Measurements from ENCODE around the gene ATG2B.

The ATG2B gene

DNA sequence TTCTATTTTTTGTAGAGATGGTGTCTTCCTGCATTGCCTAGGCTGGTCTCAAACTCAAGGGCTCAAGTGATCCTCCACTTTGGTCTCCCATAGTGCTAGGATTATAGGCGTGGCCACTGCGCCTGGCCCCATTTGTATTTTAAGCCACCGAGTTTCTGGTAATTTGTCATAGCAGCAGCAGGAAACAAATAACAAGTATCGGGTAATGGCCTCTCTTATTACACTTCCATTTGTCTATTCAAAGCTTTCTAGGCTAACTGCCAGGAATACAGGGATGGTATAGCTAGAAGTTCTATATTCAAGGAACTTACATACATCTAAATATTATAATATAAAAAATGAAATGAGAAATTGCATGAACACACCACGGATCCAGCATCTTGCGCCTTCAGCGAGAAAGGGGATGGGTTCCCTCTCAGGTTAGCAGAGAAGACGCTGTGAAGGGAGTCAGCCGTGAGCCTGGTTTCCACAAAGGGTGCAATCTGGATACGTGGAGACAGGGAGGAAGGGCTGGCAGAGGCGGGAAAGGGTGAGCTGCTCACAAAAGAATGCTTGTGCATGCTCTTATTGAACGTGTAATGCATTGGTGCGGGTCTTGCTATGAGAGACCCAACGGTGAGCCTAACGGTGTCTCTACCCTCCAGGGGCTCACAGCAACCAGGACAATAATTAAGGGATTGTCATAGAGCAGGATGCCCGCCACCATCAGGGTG is 97.6 kb downstream of the ATG2B start:
- Histone ChIP-seq H3K4me3 (ENCODE audit: low read depth, low read length) (no peak overlapping the region), H3K9me3 (ENCODE audit: severe bottlenecking) (no peaks in the 10 kb centered on the region), H3K27ac (no peak overlapping the region), H3K36me3 (no peaks in the 10 kb centered on the region), H3K27me3 (ENCODE audit: insufficient read depth, low read depth, severe bottlenecking) (no peaks in the 10 kb centered on the region)
- TF ChIP-seq, protein P1, sequence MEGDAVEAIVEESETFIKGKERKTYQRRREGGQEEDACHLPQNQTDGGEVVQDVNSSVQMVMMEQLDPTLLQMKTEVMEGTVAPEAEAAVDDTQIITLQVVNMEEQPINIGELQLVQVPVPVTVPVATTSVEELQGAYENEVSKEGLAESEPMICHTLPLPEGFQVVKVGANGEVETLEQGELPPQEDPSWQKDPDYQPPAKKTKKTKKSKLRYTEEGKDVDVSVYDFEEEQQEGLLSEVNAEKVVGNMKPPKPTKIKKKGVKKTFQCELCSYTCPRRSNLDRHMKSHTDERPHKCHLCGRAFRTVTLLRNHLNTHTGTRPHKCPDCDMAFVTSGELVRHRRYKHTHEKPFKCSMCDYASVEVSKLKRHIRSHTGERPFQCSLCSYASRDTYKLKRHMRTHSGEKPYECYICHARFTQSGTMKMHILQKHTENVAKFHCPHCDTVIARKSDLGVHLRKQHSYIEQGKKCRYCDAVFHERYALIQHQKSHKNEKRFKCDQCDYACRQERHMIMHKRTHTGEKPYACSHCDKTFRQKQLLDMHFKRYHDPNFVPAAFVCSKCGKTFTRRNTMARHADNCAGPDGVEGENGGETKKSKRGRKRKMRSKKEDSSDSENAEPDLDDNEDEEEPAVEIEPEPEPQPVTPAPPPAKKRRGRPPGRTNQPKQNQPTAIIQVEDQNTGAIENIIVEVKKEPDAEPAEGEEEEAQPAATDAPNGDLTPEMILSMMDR (IDR thresholded peaks at IDR 0.05; ENCODE audit: low read depth, low read length), result no peak
- DNase-seq, result no peak

GRCh38 chr14:96264853-96265252 is 98.3 kb downstream of the ATG2B start:
- Histone ChIP-seq H3K27ac (no peak overlapping the region), H3K36me3 (no peaks in the 10 kb centered on the region), H3K27me3 (ENCODE audit: insufficient read depth, low read depth, severe bottlenecking) (no peaks in the 10 kb centered on the region), H3K9me3 (ENCODE audit: severe bottlenecking) (no peaks in the 10 kb centered on the region), H3K4me3 (ENCODE audit: low read depth, low read length) (no peak overlapping the region)
- TF ChIP-seq, protein P1 (IDR thresholded peaks at IDR 0.05; ENCODE audit: low read depth, low read length), result peak; percentile 79
- DNase-seq, result peak; percentile 42

GRCh38 chr14:96264200-96264553 is 99.0 kb downstream of the ATG2B start:
- Histone ChIP-seq H3K27ac (no peak overlapping the region), H3K9me3 (ENCODE audit: severe bottlenecking) (no peaks in the 10 kb centered on the region), H3K27me3 (ENCODE audit: insufficient read depth, low read depth, severe bottlenecking) (no peaks in the 10 kb centered on the region), H3K36me3 (no peaks in the 10 kb centered on the region), H3K4me3 (ENCODE audit: low read depth, low read length) (no peak overlapping the region)
- TF ChIP-seq, protein P1 (IDR thresholded peaks at IDR 0.05; ENCODE audit: low read depth, low read length), result no peak
- no peak for DNase-seq

GRCh38 chr14:96263347-96264199 is 99.6 kb downstream of the ATG2B start:
- peak; percentile 25 for DNase-seq
- Histone ChIP-seq H3K4me3 (ENCODE audit: low read depth, low read length) (no peak overlapping the region), H3K36me3 (no peaks in the 10 kb centered on the region), H3K27me3 (ENCODE audit: insufficient read depth, low read depth, severe bottlenecking) (no peaks in the 10 kb centered on the region), H3K9me3 (ENCODE audit: severe bottlenecking) (no peaks in the 10 kb centered on the region), H3K27ac (no peak overlapping the region)
- TF ChIP-seq, protein P1 (IDR thresholded peaks at IDR 0.05; ENCODE audit: low read depth, low read length), result no peak

GRCh38 chr14:96261772-96262655 is 101.1 kb downstream of the ATG2B start:
- H3K27ac ChIP-seq, result no peak overlapping the region
- TF ChIP-seq, protein P1 (IDR thresholded peaks at IDR 0.05; ENCODE audit: low read depth, low read length), result 0 out of 2 replicates have a peak, but pooled peaks have one; percentile 33
- H3K27me3 ChIP-seq (ENCODE audit: insufficient read depth, low read depth, severe bottlenecking), result no peaks in the 10 kb centered on the region
- H3K9me3 ChIP-seq (ENCODE audit: severe bottlenecking), result no peaks in the 10 kb centered on the region
- H3K36me3 ChIP-seq, result no peaks in the 10 kb centered on the region
- H3K4me3 ChIP-seq (ENCODE audit: low read depth, low read length), result no peak overlapping the region
- DNase-seq, result peak; percentile 18

All from WERI-Rb-1 (cell line).